ENCODE measurements around the gene ACR.

Gene ACR

GRCh38 chr22:50712341-50713007 lies 25.5 kb upstream of the ACR start:
- Histone ChIP-seq H3K36me3 (ENCODE audit: insufficient read depth, low read length) (no peaks in the 10 kb centered on the region), H3K4me3 (ENCODE audit: low read depth, low read length) (no peak overlapping the region), H2AFZ (ENCODE audit: low read length, unreplicated experiment) (no peak overlapping the region)

GRCh38 chr22:50713008-50713385 lies 25.0 kb upstream of the ACR start:
- Histone ChIP-seq H3K79me2 (ENCODE audit: control insufficient read depth, insufficient read depth, low read length, unreplicated experiment) (no peaks in the 10 kb centered on the region), H3K27me3 (ENCODE audit: insufficient read depth, low read length) (no peaks in the 10 kb centered on the region), H3K36me3 (ENCODE audit: insufficient read depth, low read length) (no peaks in the 10 kb centered on the region), H3K4me1 (ENCODE audit: control insufficient read depth, insufficient read depth, low read length, unreplicated experiment) (peaks cover 5% of the 10 kb centered on the region), H3K27ac (ENCODE audit: low read depth, low read length) (no peak overlapping the region), H3K4me3 (ENCODE audit: low read depth, low read length) (no peak overlapping the region), H2AFZ (ENCODE audit: low read length, unreplicated experiment) (no peak overlapping the region)

More at GRCh38 chr22:50712341-50713007, 25.5 kb upstream of the ACR start:
- Histone ChIP-seq H3K79me2 (ENCODE audit: control insufficient read depth, insufficient read depth, low read length, unreplicated experiment) (no peaks in the 10 kb centered on the region), H3K27ac (ENCODE audit: low read depth, low read length) (no peak overlapping the region), H3K27me3 (ENCODE audit: insufficient read depth, low read length) (no peaks in the 10 kb centered on the region), H3K4me1 (ENCODE audit: control insufficient read depth, insufficient read depth, low read length, unreplicated experiment) (peaks cover 5% of the 10 kb centered on the region)

DNA sequence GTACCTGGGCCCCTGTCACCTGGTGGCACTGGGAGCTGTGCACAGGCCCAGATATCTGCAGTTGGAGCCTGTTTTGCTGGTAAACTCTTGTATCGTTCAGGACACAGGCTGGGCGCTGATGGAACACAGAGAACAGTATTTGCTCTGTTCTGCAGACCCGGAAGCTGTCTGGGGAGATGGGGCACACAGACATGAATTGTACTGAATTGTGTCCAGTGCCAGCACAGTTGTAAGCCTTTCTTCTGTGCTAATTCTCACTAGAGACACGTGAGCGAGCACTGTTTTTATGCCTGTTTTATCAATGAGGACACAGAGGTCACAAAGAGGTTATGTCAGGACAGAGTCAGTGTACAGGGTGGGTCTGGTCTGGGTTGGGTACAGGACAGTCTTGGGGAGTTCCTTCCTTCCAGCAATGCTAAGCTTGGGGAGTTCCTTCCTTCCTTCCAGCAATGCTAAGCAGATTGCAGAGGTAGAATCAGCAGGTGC lies 24.4 kb upstream of the ACR start:
- no peaks in the 10 kb centered on the region for H3K27me3 ChIP-seq (ENCODE audit: insufficient read depth, low read length)
- no peak overlapping the region for H2AFZ ChIP-seq (ENCODE audit: low read length, unreplicated experiment)
- H3K4me1 ChIP-seq (ENCODE audit: control insufficient read depth, insufficient read depth, low read length, unreplicated experiment): peaks cover 5% of the 10 kb centered on the region
- no peaks in the 10 kb centered on the region for H3K36me3 ChIP-seq (ENCODE audit: insufficient read depth, low read length)
- H3K27ac ChIP-seq (ENCODE audit: low read depth, low read length): no peak overlapping the region
- H3K79me2 ChIP-seq (ENCODE audit: control insufficient read depth, insufficient read depth, low read length, unreplicated experiment): no peaks in the 10 kb centered on the region
- no peak overlapping the region for H3K4me3 ChIP-seq (ENCODE audit: low read depth, low read length)

GRCh38 chr22:50714150-50714549 lies 23.9 kb upstream of the ACR start:
- Histone ChIP-seq H3K79me2 (ENCODE audit: control insufficient read depth, insufficient read depth, low read length, unreplicated experiment) (no peaks in the 10 kb centered on the region), H3K36me3 (ENCODE audit: insufficient read depth, low read length) (no peaks in the 10 kb centered on the region), H3K27ac (ENCODE audit: low read depth, low read length) (no peak overlapping the region), H2AFZ (ENCODE audit: low read length, unreplicated experiment) (no peak overlapping the region), H3K4me1 (ENCODE audit: control insufficient read depth, insufficient read depth, low read length, unreplicated experiment) (peaks cover 5% of the 10 kb centered on the region), H3K27me3 (ENCODE audit: insufficient read depth, low read length) (no peaks in the 10 kb centered on the region), H3K4me3 (ENCODE audit: low read depth, low read length) (no peak overlapping the region)

- H3K4me1 ChIP-seq (ENCODE audit: control insufficient read depth, insufficient read depth, low read length, unreplicated experiment): peaks cover 5% of the 10 kb centered on the region
- no peak overlapping the region for H2AFZ ChIP-seq (ENCODE audit: low read length, unreplicated experiment)
- H3K27me3 ChIP-seq (ENCODE audit: insufficient read depth, low read length): no peaks in the 10 kb centered on the region
- H3K79me2 ChIP-seq (ENCODE audit: control insufficient read depth, insufficient read depth, low read length, unreplicated experiment): no peaks in the 10 kb centered on the region
- no peak overlapping the region for H3K27ac ChIP-seq (ENCODE audit: low read depth, low read length)
- H3K36me3 ChIP-seq (ENCODE audit: insufficient read depth, low read length): no peaks in the 10 kb centered on the region
- no peak overlapping the region for H3K4me3 ChIP-seq (ENCODE audit: low read depth, low read length)
Measured at GRCh38 chr22:50714631-50715179, 23.3 kb upstream of the ACR start.

DNA sequence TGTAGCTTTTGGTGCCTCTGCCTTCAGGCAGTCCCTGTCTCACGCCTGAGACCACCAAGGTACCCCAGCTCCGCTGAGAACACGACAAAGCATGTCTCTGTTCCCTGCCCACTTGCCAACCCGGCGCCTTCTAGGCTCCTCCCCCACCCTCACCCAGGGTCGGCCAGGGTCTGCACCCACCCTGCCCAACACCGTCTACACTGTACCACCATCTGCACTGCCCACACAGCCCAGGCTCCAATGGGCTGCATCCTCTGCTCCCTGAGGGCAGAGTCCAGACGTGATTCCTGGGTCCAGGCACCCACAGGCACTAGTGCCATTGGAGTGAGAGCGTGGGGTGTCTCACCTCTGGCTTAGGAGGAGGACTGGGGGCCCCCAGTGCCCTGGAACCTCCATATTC lies 22.8 kb upstream of the ACR start:
- Histone ChIP-seq H3K27me3 (ENCODE audit: insufficient read depth, low read length) (no peaks in the 10 kb centered on the region), H3K27ac (ENCODE audit: low read depth, low read length) (no peak overlapping the region), H3K4me3 (ENCODE audit: low read depth, low read length) (no peak overlapping the region), H3K79me2 (ENCODE audit: control insufficient read depth, insufficient read depth, low read length, unreplicated experiment) (no peaks in the 10 kb centered on the region), H2AFZ (ENCODE audit: low read length, unreplicated experiment) (no peak overlapping the region), H3K36me3 (ENCODE audit: insufficient read depth, low read length) (no peaks in the 10 kb centered on the region), H3K4me1 (ENCODE audit: control insufficient read depth, insufficient read depth, low read length, unreplicated experiment) (peaks cover 5% of the 10 kb centered on the region)

DNA sequence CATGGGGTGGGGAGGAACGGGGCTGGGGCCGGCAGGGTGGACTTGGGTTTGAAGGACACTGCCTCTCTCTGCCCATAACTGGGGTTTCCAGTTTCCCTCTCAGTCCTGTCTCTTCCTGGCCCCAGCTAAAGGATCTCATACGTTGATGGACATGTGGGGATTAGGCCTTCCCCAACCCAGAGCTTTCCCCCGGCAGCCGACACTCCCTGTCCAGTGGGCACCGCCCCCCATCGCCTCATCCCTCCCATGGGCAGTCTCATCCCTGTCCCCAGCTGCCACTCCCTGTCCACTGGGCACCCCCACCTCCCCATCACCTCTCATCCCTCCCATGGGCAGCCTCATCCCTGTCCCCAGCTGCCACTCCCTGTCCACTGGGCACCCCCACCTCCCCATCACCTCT lies 22.2 kb upstream of the ACR start:
- Histone ChIP-seq H3K36me3 (ENCODE audit: insufficient read depth, low read length) (no peaks in the 10 kb centered on the region), H3K79me2 (ENCODE audit: control insufficient read depth, insufficient read depth, low read length, unreplicated experiment) (no peaks in the 10 kb centered on the region)

GRCh38 chr22:50716290-50717024 lies 21.5 kb upstream of the ACR start:
- no peak overlapping the region for H3K4me3 ChIP-seq (ENCODE audit: low read depth, low read length)
- H3K79me2 ChIP-seq (ENCODE audit: control insufficient read depth, insufficient read depth, low read length, unreplicated experiment): no peaks in the 10 kb centered on the region
- no peak overlapping the region for H2AFZ ChIP-seq (ENCODE audit: low read length, unreplicated experiment)
- no peaks in the 10 kb centered on the region for H3K4me1 ChIP-seq (ENCODE audit: control insufficient read depth, insufficient read depth, low read length, unreplicated experiment)
- H3K27me3 ChIP-seq (ENCODE audit: insufficient read depth, low read length): peaks cover 6% of the 10 kb centered on the region; the same call in 1 of the 2 replicates
- H3K27ac ChIP-seq (ENCODE audit: low read depth, low read length): no peak overlapping the region
- H3K36me3 ChIP-seq (ENCODE audit: insufficient read depth, low read length): no peaks in the 10 kb centered on the region

More for the DNA sequence above, 22.2 kb upstream of the ACR start:
- H3K27ac ChIP-seq (ENCODE audit: low read depth, low read length): no peak overlapping the region
- H3K4me1 ChIP-seq (ENCODE audit: control insufficient read depth, insufficient read depth, low read length, unreplicated experiment): peaks cover 5% of the 10 kb centered on the region
- no peak overlapping the region for H2AFZ ChIP-seq (ENCODE audit: low read length, unreplicated experiment)
- no peak overlapping the region for H3K4me3 ChIP-seq (ENCODE audit: low read depth, low read length)
- H3K27me3 ChIP-seq (ENCODE audit: insufficient read depth, low read length): peaks cover under 1% of the 10 kb centered on the region; the same call in 1 of the 2 replicates

- Histone ChIP-seq H3K4me3 (ENCODE audit: low read depth, low read length) (no peak overlapping the region), H3K27me3 (ENCODE audit: insufficient read depth, low read length) (peaks cover 6% of the 10 kb centered on the region; the same call in 1 of the 2 replicates), H3K4me1 (ENCODE audit: control insufficient read depth, insufficient read depth, low read length, unreplicated experiment) (no peaks in the 10 kb centered on the region), H2AFZ (ENCODE audit: low read length, unreplicated experiment) (no peak overlapping the region), H3K79me2 (ENCODE audit: control insufficient read depth, insufficient read depth, low read length, unreplicated experiment) (no peaks in the 10 kb centered on the region), H3K36me3 (ENCODE audit: insufficient read depth, low read length) (no peaks in the 10 kb centered on the region), H3K27ac (ENCODE audit: low read depth, low read length) (no peak overlapping the region)
Measured at GRCh38 chr22:50717709-50718351, 20.2 kb upstream of the ACR start.

DNA sequence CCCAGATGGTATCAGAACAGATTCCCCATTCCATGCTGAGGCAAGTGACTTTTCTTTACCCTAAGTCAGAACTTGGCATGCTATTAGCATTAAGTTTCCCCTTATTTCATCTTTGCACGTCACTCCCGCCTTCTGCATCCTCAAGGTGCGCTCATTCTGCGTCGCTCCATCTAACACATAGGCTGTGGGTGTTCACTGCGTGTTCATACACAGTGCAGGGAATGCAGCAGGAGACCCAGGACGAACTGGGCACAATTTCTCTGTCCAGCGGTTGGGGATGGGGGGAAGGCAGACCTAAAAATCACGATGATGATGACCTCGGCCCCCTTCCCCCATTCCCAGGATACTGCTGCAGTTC lies 19.7 kb upstream of the ACR start:
- H3K36me3 ChIP-seq (ENCODE audit: insufficient read depth, low read length): no peaks in the 10 kb centered on the region
- H3K79me2 ChIP-seq (ENCODE audit: control insufficient read depth, insufficient read depth, low read length, unreplicated experiment): no peaks in the 10 kb centered on the region
- H3K27me3 ChIP-seq (ENCODE audit: insufficient read depth, low read length): peaks cover 6% of the 10 kb centered on the region; the same call in 1 of the 2 replicates
- H3K4me1 ChIP-seq (ENCODE audit: control insufficient read depth, insufficient read depth, low read length, unreplicated experiment): no peaks in the 10 kb centered on the region
- H2AFZ ChIP-seq (ENCODE audit: low read length, unreplicated experiment): no peak overlapping the region
- H3K27ac ChIP-seq (ENCODE audit: low read depth, low read length): no peak overlapping the region
- no peak overlapping the region for H3K4me3 ChIP-seq (ENCODE audit: low read depth, low read length)
